GM18526 (cell line): ENCODE measurements around the gene EMC8.

Experiments
- POLR2A ChIP-seq: IDR thresholded peaks from 3 replicates; pipeline ENCODE4 v1.6.1; 2011; ENCODE audit not compliant: insufficient read length; ENCODE audit errors: extremely low read depth

Gene EMC8

GRCh38 chr16:85780281-85780680 is 19.1 kb downstream of the EMC8 start:
- TF ChIP-seq POLR2A = no peak

GRCh38 chr16:85778873-85779272 is 20.5 kb downstream of the EMC8 start:
- no peak for TF ChIP-seq POLR2A

GRCh38 chr16:85777583-85778310 is 21.6 kb downstream of the EMC8 start:
- TF ChIP-seq POLR2A = no peak

- TF ChIP-seq POLR2A = no peak
Observed at GRCh38 chr16:85774811-85775210, 24.5 kb downstream of the EMC8 start.

- no peak for TF ChIP-seq POLR2A
Observed at GRCh38 chr16:85774136-85774535, 25.2 kb downstream of the EMC8 start.

GRCh38 chr16:85773044-85773443 is 26.3 kb downstream of the EMC8 start:
- TF ChIP-seq POLR2A = no peak

- TF ChIP-seq POLR2A = no peak
Observed at GRCh38 chr16:85770741-85771140, 28.6 kb downstream of the EMC8 start.

GRCh38 chr16:85768199-85768598 is 31.1 kb downstream of the EMC8 start:
- TF ChIP-seq POLR2A = no peak

GRCh38 chr16:85767531-85767930 is 31.8 kb downstream of the EMC8 start:
- TF ChIP-seq POLR2A = no peak

GRCh38 chr16:85765767-85766166 is 33.6 kb downstream of the EMC8 start:
- no peak for TF ChIP-seq POLR2A

GRCh38 chr16:85765211-85765610 is 34.1 kb downstream of the EMC8 start:
- TF ChIP-seq POLR2A = no peak

GRCh38 chr16:85763616-85764015 is 35.7 kb downstream of the EMC8 start:
- no peak for TF ChIP-seq POLR2A

GRCh38 chr16:85762970-85763369 is 36.4 kb downstream of the EMC8 start:
- no peak for TF ChIP-seq POLR2A

- no peak for TF ChIP-seq POLR2A
Observed at GRCh38 chr16:85761861-85762260, 37.5 kb downstream of the EMC8 start.

GRCh38 chr16:85759631-85760419 is 39.5 kb downstream of the EMC8 start:
- TF ChIP-seq POLR2A = no peak

GRCh38 chr16:85759136-85759535 is 40.2 kb downstream of the EMC8 start:
- no peak for TF ChIP-seq POLR2A
